ENCODE results near the gene FAM168B.

FAM168B gene

DNA sequence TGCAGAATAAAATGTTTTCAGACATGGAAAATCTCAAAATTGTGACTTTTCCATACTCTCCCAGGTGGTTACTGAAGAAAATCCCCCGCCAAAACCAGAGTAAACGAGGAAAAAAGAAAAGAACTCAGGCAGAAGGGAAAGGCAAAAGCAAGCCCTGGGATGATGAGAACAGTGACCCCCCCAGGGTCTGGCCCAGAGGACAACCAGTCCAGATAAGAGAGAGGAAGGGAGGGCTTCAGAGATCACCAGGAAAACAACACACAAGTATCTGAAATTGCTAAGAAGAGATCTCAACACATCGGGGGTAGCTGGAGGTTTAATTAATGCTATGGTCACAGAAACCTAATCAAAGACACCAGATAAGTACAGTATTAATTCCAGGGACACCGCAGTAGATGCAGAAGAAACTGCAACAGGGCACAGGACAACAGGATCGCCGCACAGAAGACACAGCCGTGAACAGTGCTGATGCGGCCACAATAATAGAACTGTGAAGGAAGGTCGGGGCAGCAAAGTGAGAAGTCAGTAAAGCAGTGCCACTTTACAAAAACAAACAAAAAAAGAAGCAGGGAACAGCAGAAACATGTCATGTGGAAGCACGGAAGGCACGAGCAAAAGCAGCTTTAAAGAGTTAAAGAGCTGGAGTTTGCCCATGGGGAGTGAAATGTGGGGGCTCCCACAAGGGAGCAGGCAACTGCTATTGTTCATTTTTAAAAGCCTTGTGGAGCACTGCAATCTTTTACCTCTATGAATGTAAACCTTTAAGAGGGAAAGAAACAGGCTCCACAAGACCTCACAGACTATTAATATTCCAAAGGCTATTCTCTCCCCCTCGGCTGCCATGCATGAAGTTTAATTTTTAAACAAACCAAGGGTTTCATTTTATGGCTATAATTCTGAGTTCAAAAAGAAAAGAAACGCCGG, 28.4 kb downstream of the FAM168B start:
- peaks cover 50% of the 10 kb centered on the region for H3K36me3 ChIP-seq (ENCODE audit: insufficient read depth, low read length)
- H3K27me3 ChIP-seq (ENCODE audit: control insufficient read depth, insufficient read depth, low read length), result no peaks in the 10 kb centered on the region
- H3K4me2 ChIP-seq (ENCODE audit: low read length), result no peak overlapping the region
- no peaks in the 10 kb centered on the region for H3K4me1 ChIP-seq (ENCODE audit: control insufficient read depth, insufficient read depth, low read length)
- no peak overlapping the region for H3K4me3 ChIP-seq (ENCODE audit: low read length)
- H3K9ac ChIP-seq (ENCODE audit: low read depth, low read length), result no peak overlapping the region
- H3K9me3 ChIP-seq (replicated peaks; ENCODE audit: low read length), result no peaks in the 10 kb centered on the region

DNA sequence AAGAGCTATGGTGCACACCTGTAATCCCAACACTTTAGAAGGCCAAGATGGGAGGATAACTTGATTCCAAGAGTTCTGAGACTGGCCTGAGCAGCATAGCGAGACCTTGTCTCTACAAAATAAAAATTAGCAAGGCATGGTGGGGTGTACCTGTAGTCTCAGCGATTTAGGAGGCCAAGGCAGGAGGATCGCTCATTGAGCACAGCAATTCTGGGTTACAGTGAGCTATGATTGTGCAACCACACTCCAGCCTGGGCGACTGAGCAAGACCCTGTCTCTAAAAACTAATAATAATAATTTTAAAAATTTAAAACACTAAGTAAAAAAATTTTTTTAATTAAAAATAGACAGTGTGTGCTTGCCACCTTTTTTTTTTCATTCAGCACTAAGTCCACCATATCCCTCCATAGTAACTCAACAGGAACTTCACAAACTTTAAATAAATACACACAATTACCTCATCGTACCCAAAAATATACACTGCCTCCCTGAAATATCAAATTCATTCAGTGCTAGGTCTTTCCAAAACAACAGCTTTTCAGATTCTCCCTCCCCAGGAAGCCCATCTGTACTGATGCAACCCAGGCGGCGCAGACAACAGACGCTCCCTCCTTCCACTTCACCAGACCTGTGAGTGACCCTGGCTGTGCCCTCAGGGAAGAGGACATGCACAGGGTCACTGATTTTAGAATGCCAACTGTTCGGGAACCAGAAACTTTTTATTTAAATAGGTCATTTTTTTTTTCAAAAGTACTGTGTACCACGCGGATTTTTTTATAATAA, 29.6 kb downstream of the FAM168B start:
- Histone ChIP-seq H3K4me1 (ENCODE audit: control insufficient read depth, insufficient read depth, low read length) (no peaks in the 10 kb centered on the region), H3K9ac (ENCODE audit: low read depth, low read length) (no peak overlapping the region), H3K4me3 (ENCODE audit: low read length) (no peak overlapping the region), H3K9me3 (replicated peaks; ENCODE audit: low read length) (no peaks in the 10 kb centered on the region), H3K27me3 (ENCODE audit: control insufficient read depth, insufficient read depth, low read length) (no peaks in the 10 kb centered on the region), H3K4me2 (ENCODE audit: low read length) (no peak overlapping the region), H3K36me3 (ENCODE audit: insufficient read depth, low read length) (peaks cover 51% of the 10 kb centered on the region)

DNA sequence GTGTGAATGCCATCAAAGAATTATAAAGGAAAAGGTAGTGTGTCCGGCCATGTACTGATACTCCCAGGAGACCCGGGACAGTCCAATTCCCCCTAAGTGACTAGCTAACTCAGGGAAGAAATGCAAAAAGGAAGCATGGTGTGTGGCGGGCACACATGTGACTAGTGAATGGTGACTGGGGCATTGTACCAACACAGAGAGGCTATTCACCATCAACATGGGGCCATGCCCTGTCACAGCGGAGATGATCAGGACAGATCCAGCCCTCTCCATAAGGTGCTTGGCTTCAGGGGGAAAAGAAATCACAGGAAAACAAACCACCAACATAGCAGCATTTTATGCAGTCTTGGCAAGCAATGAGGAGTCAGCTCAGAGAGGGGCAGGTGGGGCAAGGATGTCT, 34.3 kb downstream of the FAM168B start:
- Histone ChIP-seq H3K9ac (ENCODE audit: low read depth, low read length) (no peak overlapping the region), H3K4me2 (ENCODE audit: low read length) (no peak overlapping the region), H3K27me3 (ENCODE audit: control insufficient read depth, insufficient read depth, low read length) (no peaks in the 10 kb centered on the region), H3K9me3 (replicated peaks; ENCODE audit: low read length) (no peaks in the 10 kb centered on the region), H3K36me3 (ENCODE audit: insufficient read depth, low read length) (peaks cover 43% of the 10 kb centered on the region), H3K4me3 (ENCODE audit: low read length) (no peak overlapping the region), H3K4me1 (ENCODE audit: control insufficient read depth, insufficient read depth, low read length) (peaks cover 22% of the 10 kb centered on the region)

DNA sequence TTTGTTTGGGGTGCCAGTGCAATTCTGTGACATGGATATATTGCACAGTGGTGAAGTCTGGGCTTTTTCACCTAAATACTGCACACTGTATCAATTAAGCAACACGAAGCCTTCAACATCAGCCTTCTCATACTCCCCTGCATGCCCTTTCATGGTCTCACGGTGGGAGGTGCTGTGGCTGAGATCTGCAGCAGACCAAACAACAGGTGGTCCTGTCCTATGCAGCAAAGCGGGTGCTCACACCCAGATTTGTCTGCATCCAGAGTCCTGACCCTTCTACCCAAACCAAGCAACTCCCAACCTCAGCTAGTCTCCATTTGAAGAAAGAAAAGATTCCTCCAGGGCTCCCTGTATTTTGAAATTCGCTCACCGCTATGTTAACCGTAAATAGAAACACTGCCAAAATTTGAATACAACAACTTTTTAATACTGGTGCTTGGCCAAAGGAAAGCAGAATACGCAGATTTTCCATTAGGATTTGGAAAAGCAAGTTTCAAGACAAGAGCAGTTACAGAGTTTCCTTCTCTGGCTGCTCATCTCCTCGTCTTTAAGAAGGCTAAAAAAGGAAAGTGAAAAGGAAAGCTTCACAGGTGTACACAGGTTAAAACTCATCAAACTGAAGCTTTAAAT, 34.9 kb downstream of the FAM168B start:
- Histone ChIP-seq H3K9me3 (replicated peaks; ENCODE audit: low read length) (no peaks in the 10 kb centered on the region), H3K4me1 (ENCODE audit: control insufficient read depth, insufficient read depth, low read length) (peaks cover 22% of the 10 kb centered on the region), H3K9ac (ENCODE audit: low read depth, low read length) (no peak overlapping the region), H3K36me3 (ENCODE audit: insufficient read depth, low read length) (peaks cover 46% of the 10 kb centered on the region), H3K4me2 (ENCODE audit: low read length) (no peak overlapping the region), H3K4me3 (ENCODE audit: low read length) (no peak overlapping the region), H3K27me3 (ENCODE audit: control insufficient read depth, insufficient read depth, low read length) (no peaks in the 10 kb centered on the region)

DNA sequence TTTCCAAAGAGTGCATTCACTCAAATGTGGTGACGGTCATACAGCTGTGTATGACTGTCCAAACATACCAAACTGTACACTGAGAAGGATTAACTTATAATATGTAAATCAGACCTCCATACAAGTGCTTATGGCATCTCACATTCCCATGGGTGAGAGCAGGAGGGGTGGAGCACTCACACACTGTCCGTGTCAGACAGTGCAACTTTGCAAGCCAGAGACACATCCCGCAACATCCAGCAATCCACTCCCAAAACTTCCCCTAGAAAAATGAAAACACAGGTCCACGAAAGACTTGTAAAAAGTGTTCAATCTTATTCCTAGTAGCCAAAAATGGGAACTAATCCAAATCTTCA, 36.4 kb downstream of the FAM168B start:
- H3K36me3 ChIP-seq (ENCODE audit: insufficient read depth, low read length), result peaks cover 51% of the 10 kb centered on the region
- peaks cover 22% of the 10 kb centered on the region for H3K4me1 ChIP-seq (ENCODE audit: control insufficient read depth, insufficient read depth, low read length)

DNA sequence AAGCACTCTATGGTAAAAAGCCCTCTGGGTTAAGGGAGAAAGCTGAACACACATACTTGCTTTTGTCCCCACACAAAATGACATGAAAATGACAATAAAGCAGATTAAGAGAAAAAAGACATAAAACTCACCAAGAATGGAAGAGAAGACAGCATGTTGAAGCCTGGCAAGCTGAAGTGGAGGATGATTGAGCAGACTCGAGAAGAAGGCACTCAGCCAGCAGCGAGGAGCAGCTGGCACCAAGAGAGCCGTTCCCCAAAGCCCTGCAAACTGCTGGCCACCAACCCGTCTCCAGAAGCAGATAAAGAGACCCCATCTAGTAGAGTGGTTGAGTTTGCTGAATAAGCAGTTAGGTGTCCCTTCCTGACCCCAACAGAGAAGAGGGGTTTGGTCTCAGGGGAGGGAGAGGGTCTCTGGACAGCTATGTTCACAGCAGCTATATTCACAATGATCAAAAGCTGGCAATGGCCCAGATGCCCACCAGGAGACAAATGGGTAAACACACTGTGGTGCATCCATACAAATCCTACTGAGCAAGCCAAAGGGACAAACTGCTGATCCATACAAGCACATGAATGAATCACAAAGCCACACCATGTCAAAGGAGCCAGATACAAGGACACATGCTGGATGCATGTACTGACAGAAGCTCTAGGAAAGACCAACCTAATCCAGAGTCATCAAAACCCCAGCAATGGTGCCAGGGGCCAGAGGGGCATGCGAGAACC, 36.9 kb downstream of the FAM168B start:
- Histone ChIP-seq H3K27me3 (ENCODE audit: control insufficient read depth, insufficient read depth, low read length) (no peaks in the 10 kb centered on the region), H3K4me1 (ENCODE audit: control insufficient read depth, insufficient read depth, low read length) (peaks cover 22% of the 10 kb centered on the region), H3K4me2 (ENCODE audit: low read length) (peak overlapping the region; percentile 43), H3K36me3 (ENCODE audit: insufficient read depth, low read length) (peaks cover 54% of the 10 kb centered on the region), H3K9me3 (replicated peaks; ENCODE audit: low read length) (no peaks in the 10 kb centered on the region), H3K4me3 (ENCODE audit: low read length) (peak overlapping the region; percentile 10), H3K9ac (ENCODE audit: low read depth, low read length) (peak overlapping the region; percentile 55)

More for the DNA sequence above, 36.4 kb downstream of the FAM168B start:
- H3K4me2 ChIP-seq (ENCODE audit: low read length), result peak overlapping the region; percentile 43
- no peak overlapping the region for H3K4me3 ChIP-seq (ENCODE audit: low read length)
- no peak overlapping the region for H3K9ac ChIP-seq (ENCODE audit: low read depth, low read length)
- H3K27me3 ChIP-seq (ENCODE audit: control insufficient read depth, insufficient read depth, low read length), result no peaks in the 10 kb centered on the region
- H3K9me3 ChIP-seq (replicated peaks; ENCODE audit: low read length), result no peaks in the 10 kb centered on the region

DNA sequence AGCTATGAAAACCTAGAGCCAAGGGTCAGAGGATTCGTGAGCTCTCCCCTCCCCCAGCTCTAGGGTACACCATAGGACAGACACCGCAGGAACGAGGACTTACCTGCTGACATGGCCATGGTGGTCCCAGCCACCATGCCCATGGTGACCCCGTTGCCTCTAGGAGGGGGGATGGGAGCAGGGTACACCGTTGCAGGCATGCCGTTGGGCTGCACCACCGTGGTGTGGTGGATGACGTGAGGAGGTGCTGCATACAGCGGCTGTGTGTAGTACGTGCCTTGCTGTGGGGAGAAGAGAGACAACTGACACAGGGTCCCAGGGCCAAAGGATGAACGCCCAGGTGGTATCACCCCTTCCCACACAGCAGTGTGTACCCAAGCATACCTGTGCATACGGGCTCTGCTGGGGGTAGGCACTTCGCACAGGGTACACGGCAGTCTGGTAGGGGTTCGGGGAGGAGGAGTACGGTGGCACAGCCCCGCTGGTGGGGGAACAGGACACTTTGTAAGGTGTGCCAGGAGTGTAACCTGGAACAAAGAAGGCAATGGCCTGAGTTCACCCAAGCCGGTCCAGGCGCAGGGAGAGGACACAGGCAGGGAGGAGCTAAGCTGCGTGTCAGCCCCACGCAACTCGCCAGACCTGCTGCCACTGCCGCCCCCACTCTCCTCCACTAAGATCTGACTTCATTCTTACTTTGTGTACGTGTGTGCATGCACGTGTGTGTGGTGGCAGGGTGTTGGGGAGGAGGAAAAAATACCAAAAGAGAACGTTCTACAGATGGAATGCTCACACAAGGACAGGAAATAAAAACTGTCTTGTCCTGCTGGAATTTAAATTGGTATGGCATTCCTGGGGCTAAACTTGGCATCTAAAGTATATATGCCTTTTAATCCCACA, 37.8 kb downstream of the FAM168B start:
- Histone ChIP-seq H3K4me1 (ENCODE audit: control insufficient read depth, insufficient read depth, low read length) (peaks cover 22% of the 10 kb centered on the region), H3K9me3 (replicated peaks; ENCODE audit: low read length) (no peaks in the 10 kb centered on the region), H3K36me3 (ENCODE audit: insufficient read depth, low read length) (peaks cover 55% of the 10 kb centered on the region), H3K27me3 (ENCODE audit: control insufficient read depth, insufficient read depth, low read length) (no peaks in the 10 kb centered on the region), H3K4me3 (ENCODE audit: low read length) (no peak overlapping the region), H3K9ac (ENCODE audit: low read depth, low read length) (peak overlapping the region; percentile 55), H3K4me2 (ENCODE audit: low read length) (peak overlapping the region; percentile 43)

- Histone ChIP-seq H3K4me1 (ENCODE audit: control insufficient read depth, insufficient read depth, low read length) (peaks cover 22% of the 10 kb centered on the region), H3K4me2 (ENCODE audit: low read length) (no peak overlapping the region), H3K9me3 (replicated peaks; ENCODE audit: low read length) (no peaks in the 10 kb centered on the region), H3K36me3 (ENCODE audit: insufficient read depth, low read length) (peaks cover 63% of the 10 kb centered on the region), H3K4me3 (ENCODE audit: low read length) (no peak overlapping the region), H3K9ac (ENCODE audit: low read depth, low read length) (no peak overlapping the region), H3K27me3 (ENCODE audit: control insufficient read depth, insufficient read depth, low read length) (no peaks in the 10 kb centered on the region)
Measured at GRCh38 chr2:131054488-131054887, 38.8 kb downstream of the FAM168B start.

- no peaks in the 10 kb centered on the region for H3K27me3 ChIP-seq (ENCODE audit: control insufficient read depth, insufficient read depth, low read length)
- H3K4me1 ChIP-seq (ENCODE audit: control insufficient read depth, insufficient read depth, low read length), result peaks cover 22% of the 10 kb centered on the region
- H3K4me2 ChIP-seq (ENCODE audit: low read length), result no peak overlapping the region
- no peaks in the 10 kb centered on the region for H3K9me3 ChIP-seq (replicated peaks; ENCODE audit: low read length)
- H3K36me3 ChIP-seq (ENCODE audit: insufficient read depth, low read length), result peaks cover 67% of the 10 kb centered on the region
- no peak overlapping the region for H3K4me3 ChIP-seq (ENCODE audit: low read length)
- no peak overlapping the region for H3K9ac ChIP-seq (ENCODE audit: low read depth, low read length)
Measured at GRCh38 chr2:131052741-131053263, 40.5 kb downstream of the FAM168B start.

GRCh38 chr2:131050896-131051295, 42.4 kb downstream of the FAM168B start:
- H3K4me2 ChIP-seq (ENCODE audit: low read length), result no peak overlapping the region
- no peaks in the 10 kb centered on the region for H3K9me3 ChIP-seq (replicated peaks; ENCODE audit: low read length)
- H3K36me3 ChIP-seq (ENCODE audit: insufficient read depth, low read length), result peaks cover 71% of the 10 kb centered on the region
- no peaks in the 10 kb centered on the region for H3K27me3 ChIP-seq (ENCODE audit: control insufficient read depth, insufficient read depth, low read length)
- H3K4me3 ChIP-seq (ENCODE audit: low read length), result no peak overlapping the region
- no peak overlapping the region for H3K9ac ChIP-seq (ENCODE audit: low read depth, low read length)
- peaks cover 7% of the 10 kb centered on the region for H3K4me1 ChIP-seq (ENCODE audit: control insufficient read depth, insufficient read depth, low read length)

Data from skeletal muscle satellite cell (primary cell).